ENCODE measurements around the gene IRS2. TPM values are rescaled to one million over a fixed set of nuclear protein-coding genes. Genes with fewer than 3 reads are reported as not detected.

IRS2 gene
- total and polyA plus RNA-seq, 8 donors, result 4.9 to 15.8 (median 7.7) TPM

DNA sequence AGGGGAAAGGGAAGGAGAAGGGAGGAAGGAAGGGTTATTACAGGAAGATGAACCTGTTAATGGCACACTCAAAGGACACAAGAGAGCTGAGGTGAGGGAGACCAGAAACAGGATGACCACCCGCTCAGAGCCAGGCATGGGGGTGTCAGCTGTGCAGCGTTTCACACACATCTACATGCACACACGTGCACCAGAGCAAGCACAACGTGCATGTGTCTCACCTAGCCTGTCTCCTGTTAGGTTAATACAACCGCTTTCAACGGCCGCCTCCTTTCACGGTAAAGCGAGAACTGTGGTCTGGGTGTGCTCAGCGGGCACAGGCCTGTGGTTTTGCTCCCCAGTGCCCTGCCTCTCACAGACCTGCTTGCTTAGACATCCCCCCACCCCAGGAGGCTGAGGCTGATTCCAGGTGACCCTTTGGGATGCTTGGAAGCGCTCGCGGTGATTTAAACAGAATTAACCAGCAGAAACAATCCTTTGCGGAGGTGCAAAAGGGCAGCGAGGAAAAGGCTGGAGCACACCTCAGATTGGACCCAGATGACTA, 27.4 kb downstream of the IRS2 start:
- intact Hi-C loops (cut with DNase I), result no loop called here
- Histone ChIP-seq H3K27me3 (no peaks in the 10 kb centered on the region), H3K4me3 (no peak overlapping the region), H3K4me1 (peaks cover 0 to 18% of the 10 kb centered on the region in 2 donors), H3K9me3 (no peaks in the 10 kb centered on the region), H3K36me3 (peaks cover 0 to 23% of the 10 kb centered on the region in 2 donors), H3K27ac (no peak overlapping the region)
- ATAC-seq (no peak), DNase-seq (no peak)
- TF ChIP-seq CTCF (IDR thresholded peaks at IDR 0.05), result no peak

- peak overlapping the region in 1 of 2 donors; percentile 20 for H3K27ac ChIP-seq
- H3K36me3 ChIP-seq, result peaks cover 0 to 42% of the 10 kb centered on the region in 2 donors
- H3K9me3 ChIP-seq, result no peaks in the 10 kb centered on the region
- TF ChIP-seq CTCF (IDR thresholded peaks at IDR 0.05), result no peak
- no peaks in the 10 kb centered on the region for H3K27me3 ChIP-seq
- DNase-seq, result no peak
- intact Hi-C loops (cut with DNase I), result no loop called here
- no peak for ATAC-seq
- no peak overlapping the region for H3K4me3 ChIP-seq
- peaks cover 0 to 15% of the 10 kb centered on the region in 2 donors for H3K4me1 ChIP-seq
Observed at GRCh38 chr13:109756778-109757177, 29.6 kb downstream of the IRS2 start.

DNA sequence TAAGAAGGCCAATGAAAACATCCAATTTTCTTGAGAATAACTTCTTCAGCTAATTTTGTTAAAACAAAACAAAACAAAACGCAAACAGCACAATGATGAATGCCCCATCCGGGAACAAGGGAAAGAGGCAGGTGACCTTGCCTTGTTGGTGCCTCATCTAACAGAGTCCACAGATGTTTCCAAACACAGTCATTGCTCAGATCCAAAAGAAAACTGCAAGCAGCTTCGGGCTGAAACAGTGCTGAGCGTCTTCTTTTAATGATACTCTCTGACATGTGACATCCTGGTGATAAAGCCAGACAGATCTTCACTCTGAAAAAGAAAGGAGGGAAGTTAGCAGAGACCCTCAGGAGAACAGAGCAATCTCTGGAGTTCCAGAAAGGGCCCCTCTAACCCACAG, 30.4 kb downstream of the IRS2 start:
- Histone ChIP-seq H3K27ac (no peak overlapping the region), H3K4me3 (no peak overlapping the region), H3K27me3 (no peaks in the 10 kb centered on the region), H3K36me3 (peaks cover 0 to 42% of the 10 kb centered on the region in 2 donors), H3K4me1 (peaks cover 0 to 14% of the 10 kb centered on the region in 2 donors), H3K9me3 (no peaks in the 10 kb centered on the region)
- DNase-seq (no peak), ATAC-seq (no peak)
- no peak for TF ChIP-seq CTCF (IDR thresholded peaks at IDR 0.05)
- intact Hi-C loops (cut with DNase I), result no loop called here

DNA sequence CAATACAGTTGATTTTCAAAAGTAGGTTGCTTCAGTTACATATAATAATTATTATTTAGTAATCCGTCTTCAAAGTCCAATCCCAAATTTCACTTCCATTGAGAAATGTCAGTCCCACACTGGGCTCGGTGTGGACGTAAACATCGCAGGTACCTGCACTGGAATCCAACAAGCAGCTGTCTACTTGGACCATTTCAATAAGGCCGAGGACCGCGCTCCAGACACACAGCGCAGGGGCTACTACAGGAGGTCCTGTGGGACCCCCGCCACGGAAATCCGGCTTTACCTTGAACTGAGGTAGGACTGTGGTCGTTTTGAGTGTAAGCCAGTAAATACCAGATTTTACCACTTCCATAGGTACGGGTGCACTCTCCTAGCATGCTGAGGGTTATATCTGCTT, 30.8 kb downstream of the IRS2 start:
- H3K4me1 ChIP-seq, result peaks cover 0 to 11% of the 10 kb centered on the region in 2 donors

GRCh38 chr13:109751477-109751876, 34.9 kb downstream of the IRS2 start:
- H3K9me3 ChIP-seq, result no peaks in the 10 kb centered on the region
- DNase-seq (no peak), ATAC-seq (no peak)
- H3K27me3 ChIP-seq, result no peaks in the 10 kb centered on the region
- H3K27ac ChIP-seq, result no peak overlapping the region
- H3K4me1 ChIP-seq, result peaks cover 0 to under 1% of the 10 kb centered on the region in 2 donors
- H3K36me3 ChIP-seq, result peaks cover 0 to 42% of the 10 kb centered on the region in 2 donors
- H3K4me3 ChIP-seq, result no peak overlapping the region
- no peak for TF ChIP-seq CTCF (IDR thresholded peaks at IDR 0.05)
- intact Hi-C loops (cut with DNase I), result no loop called here

More for the DNA sequence above, 30.8 kb downstream of the IRS2 start:
- H3K27me3 ChIP-seq, result no peaks in the 10 kb centered on the region
- intact Hi-C loops (cut with DNase I), result no loop called here
- DNase-seq (no peak), ATAC-seq (no peak)
- H3K36me3 ChIP-seq, result peaks cover 0 to 42% of the 10 kb centered on the region in 2 donors
- no peak overlapping the region for H3K4me3 ChIP-seq
- H3K27ac ChIP-seq, result no peak overlapping the region
- H3K9me3 ChIP-seq, result no peaks in the 10 kb centered on the region
- no peak for TF ChIP-seq CTCF (IDR thresholded peaks at IDR 0.05)

All from left lung (tissue), 10 donors.